Esophagus muscularis mucosa (tissue), 4 donors: ENCODE measurements around the gene CORIN.

Experiments used
- EP300 ChIP-seq: sonication (generic); formaldehyde crosslinking; IDR thresholded peaks from one replicate; pipeline ENCODE4 v1.6.1; 2017; ENCODE audit warnings: antibody characterized with exemption
- POLR2A ChIP-seq: fragments of 450-650 bp; IDR thresholded peaks from one replicate; pipeline ENCODE4 v1.6.1; 2017; ENCODE audit warnings: antibody characterized with exemption, moderate library complexity, mild to moderate bottlenecking, low read depth
- POLR2AphosphoS5 ChIP-seq, 2 donors: sonication (generic); formaldehyde crosslinking; IDR thresholded peaks; one replicate each; pipeline ENCODE4 v1.6.1; 2017; ENCODE audit warnings: antibody characterized with exemption in 2 of 2
- TF ChIP-seq, protein P1 (sequence below), 3 experiments: fragments of 200-600 bp in 2 of 3; fragments of 450-650 bp in 1 of 3; sonication (generic) in 2 of 3; IDR thresholded peaks; one replicate each; pipeline ENCODE4 v1.5.1; 2017 to 2019; ENCODE audit warnings: antibody characterized with exemption in 3 of 3, mild to moderate bottlenecking in 2 of 3, moderate library complexity in 1 of 3

DNA sequence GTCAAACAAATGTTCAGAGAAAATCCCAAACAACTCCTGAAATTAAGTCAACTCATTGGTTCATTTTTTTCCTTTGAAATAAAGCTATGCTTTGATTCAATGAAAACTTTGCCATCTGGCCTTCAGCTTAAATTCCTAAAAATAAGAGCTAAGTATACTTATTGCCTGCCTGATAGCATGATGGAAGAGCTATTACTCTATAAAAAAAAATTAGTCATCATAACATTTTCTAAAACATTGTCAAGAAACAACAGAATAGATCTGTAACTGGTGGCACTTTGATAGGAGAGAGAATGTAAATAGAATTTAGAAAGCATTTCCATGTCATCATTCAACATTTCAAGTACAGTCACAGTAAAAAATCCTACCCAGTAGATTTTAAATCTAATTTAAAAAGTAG, 136.6 kb downstream of the CORIN start:
- TF ChIP-seq, protein P1, sequence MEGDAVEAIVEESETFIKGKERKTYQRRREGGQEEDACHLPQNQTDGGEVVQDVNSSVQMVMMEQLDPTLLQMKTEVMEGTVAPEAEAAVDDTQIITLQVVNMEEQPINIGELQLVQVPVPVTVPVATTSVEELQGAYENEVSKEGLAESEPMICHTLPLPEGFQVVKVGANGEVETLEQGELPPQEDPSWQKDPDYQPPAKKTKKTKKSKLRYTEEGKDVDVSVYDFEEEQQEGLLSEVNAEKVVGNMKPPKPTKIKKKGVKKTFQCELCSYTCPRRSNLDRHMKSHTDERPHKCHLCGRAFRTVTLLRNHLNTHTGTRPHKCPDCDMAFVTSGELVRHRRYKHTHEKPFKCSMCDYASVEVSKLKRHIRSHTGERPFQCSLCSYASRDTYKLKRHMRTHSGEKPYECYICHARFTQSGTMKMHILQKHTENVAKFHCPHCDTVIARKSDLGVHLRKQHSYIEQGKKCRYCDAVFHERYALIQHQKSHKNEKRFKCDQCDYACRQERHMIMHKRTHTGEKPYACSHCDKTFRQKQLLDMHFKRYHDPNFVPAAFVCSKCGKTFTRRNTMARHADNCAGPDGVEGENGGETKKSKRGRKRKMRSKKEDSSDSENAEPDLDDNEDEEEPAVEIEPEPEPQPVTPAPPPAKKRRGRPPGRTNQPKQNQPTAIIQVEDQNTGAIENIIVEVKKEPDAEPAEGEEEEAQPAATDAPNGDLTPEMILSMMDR (IDR thresholded peaks at IDR 0.05): no peak
- TF ChIP-seq POLR2AphosphoS5 (IDR thresholded peaks at IDR 0.05): no peak
- TF ChIP-seq POLR2A: no peak
- TF ChIP-seq EP300: no peak
